K562 (cell line): ENCODE results near the gene DYSF. TPM values are rescaled to one million over a fixed set of nuclear protein-coding genes. Genes with fewer than 3 reads are reported as not detected.

Source experiments
- ATAC-seq: fragments of 200-7000 bp; cut with Tn5 transposase; 3 replicates; pipeline ENCODE4 v1.9.1; 2020; ENCODE audit warnings: moderate library complexity
- BruUV-seq: library from RNA; stranded (reverse); fragments of 400-500 nt; replicated peaks from 2 replicates; lab custom pipeline; 2021; lab: Mats Ljungman, UMichigan
- CTCF ChIA-PET: fragments of 300-600 bp; formaldehyde crosslinking; extraction: SDS; loops from one replicate; lab custom pipeline; 2021; ENCODE audit warnings: low intra/inter-chr PET ratio; lab: Yijun Ruan, JAX
- POLR2A ChIA-PET: fragments of 300-600, 350-650 bp; sonication (Branson Sonifier 250); formaldehyde crosslinking; extraction: SDS; loops from one replicate; lab custom pipeline; 2021; ENCODE audit warnings: antibody characterized with exemption, inconsistent platforms; lab: Yijun Ruan, JAX
- DNase-seq, 4 experiments: peaks; one replicate each; pipeline versions ENCODE4 v3.0.0 to v3.0.0-alpha.2; 2011 to 2018; ENCODE audit warnings: low spot score in 3 of 4, mixed read lengths in 3 of 4; ENCODE audit errors: extremely low read depth in 1 of 4
- FAIRE-seq: peaks from 2 replicates; lab custom pipeline; 2011; peaks lifted over from hg19 to GRCh38; lab: Jason Lieb, UNC
- H2AFZ ChIP-seq: 2 replicates; pipeline ENCODE4 v1.6.0; 2011; ENCODE audit warnings: low read depth, low read length, control low read depth, inconsistent platforms
- H3K27ac ChIP-seq: fragments of 200-600 bp; 3 replicates; pipeline ENCODE4 v1.8.0; 2011; ENCODE audit warnings: low read depth, mild to moderate bottlenecking, control low read depth, inconsistent platforms, low read length, moderate library complexity, mixed read lengths; ENCODE audit errors: extremely low read depth
- H3K27me3 ChIP-seq, 2 experiments: fragments of 300-600 bp in 1 of 2; 2 replicates in 1 of 2; 3 replicates in 1 of 2; pipeline versions ENCODE4 v1.6.0 to v1.8.0; 2011; ENCODE audit warnings: inconsistent platforms in 2 of 2, low read length in 2 of 2, mild to moderate bottlenecking in 1 of 2, mixed read lengths in 1 of 2, moderate library complexity in 1 of 2; ENCODE audit not compliant: control insufficient read depth in 2 of 2, insufficient read depth in 2 of 2
- H3K36me3 ChIP-seq: fragments of 300-600 bp; 3 replicates; pipeline ENCODE4 v1.8.0; 2011; ENCODE audit warnings: mild to moderate bottlenecking, low read length, inconsistent platforms; ENCODE audit not compliant: control insufficient read depth, insufficient read depth
- H3K4me1 ChIP-seq, 2 experiments: fragments of 200-600 bp in 1 of 2; replicated peaks in 1 of 2; 2 replicates in 1 of 2; 3 replicates in 1 of 2; pipeline versions ENCODE4 v1.5.1 to v1.8.0; 2011; ENCODE audit warnings: inconsistent platforms in 2 of 2, low read length in 2 of 2, mild to moderate bottlenecking in 1 of 2, mixed read lengths in 1 of 2, moderate library complexity in 1 of 2; ENCODE audit not compliant: control insufficient read depth in 2 of 2, insufficient read depth in 2 of 2
- H3K4me2 ChIP-seq: 2 replicates; pipeline ENCODE4 v1.6.1; 2011; ENCODE audit warnings: low read length, control low read depth, inconsistent platforms, mixed read lengths; ENCODE audit not compliant: insufficient read depth
- H3K4me3 ChIP-seq: fragments of 200-600 bp; sonication (generic), shearing (Covaris generic); 2 replicates; pipeline ENCODE4 v1.5.1; 2016; ENCODE audit warnings: control low read depth, inconsistent platforms
- H3K79me2 ChIP-seq: fragments of 200-600 bp; 3 replicates; pipeline ENCODE4 v1.8.0; 2011; ENCODE audit warnings: low read length, inconsistent platforms; ENCODE audit not compliant: control insufficient read depth, insufficient read depth
- H3K9ac ChIP-seq, 2 experiments: 2 replicates each; pipeline versions ENCODE4 v1.6.0 to v1.6.1; 2011; ENCODE audit warnings: low read depth in 2 of 2, low read length in 2 of 2, control low read depth in 1 of 2, inconsistent platforms in 1 of 2, mild to moderate bottlenecking in 1 of 2, mixed read lengths in 1 of 2; ENCODE audit not compliant: insufficient read depth in 1 of 2
- H3K9me1 ChIP-seq: one replicate; pipeline ENCODE4 v1.6.0; 2011; ENCODE audit warnings: inconsistent platforms, mild to moderate bottlenecking, low read length, moderate library complexity; ENCODE audit not compliant: control insufficient read depth, insufficient read depth
- H3K9me3 ChIP-seq: replicated peaks from 2 replicates; pipeline ENCODE4 v1.5.1; 2011; ENCODE audit warnings: low read depth, low read length, inconsistent platforms; ENCODE audit not compliant: control insufficient read depth, insufficient read depth
- H4K20me1 ChIP-seq: replicated peaks from 2 replicates; pipeline ENCODE4 v1.6.1; 2011; ENCODE audit warnings: low read length, inconsistent platforms, mixed read lengths; ENCODE audit not compliant: control insufficient read depth, insufficient read depth
- C11orf30 ChIP-seq: fragments of 450-650 bp; IDR thresholded peaks from 2 replicates; pipeline ENCODE4 v1.6.1; 2016; ENCODE audit warnings: low read depth, mild to moderate bottlenecking
- MAFF ChIP-seq: IDR thresholded peaks from 2 replicates; pipeline ENCODE4 v1.6.1; 2012; ENCODE audit warnings: low read length, improper control_type of control experiment
- MAFG ChIP-seq: fragments of 450-650 bp; conservative IDR thresholded peaks from 2 replicates; pipeline ENCODE4 v1.6.1; 2016; ENCODE audit warnings: missing genetic modification characterization, missing compliant biosample characterization
- MAFK ChIP-seq: IDR thresholded peaks from 2 replicates; pipeline ENCODE4 v1.6.1; 2011; ENCODE audit warnings: low read length, improper control_type of control experiment
- ZNF316 ChIP-seq: fragments of 450-650 bp; IDR thresholded peaks from 2 replicates; pipeline ENCODE4 v1.6.1; 2016
- ZNF707 ChIP-seq: fragments of 250-450 bp; sonication (Bioruptor Pico); conservative IDR thresholded peaks from 2 replicates; pipeline ENCODE4 v1.8.0; 2022; ENCODE audit warnings: inconsistent platforms, mild to moderate bottlenecking, moderate library complexity
- WGBS: fragments of 100-300 bp; shearing (Covaris generic); methylation state at CpG from one replicate; pipeline ENCODE4 v1.1.6; 2016; ENCODE audit warnings: low coverage, mixed read lengths; ENCODE audit not compliant: insufficient coverage; ENCODE audit errors: missing lambda C conversion rate; 5-methylcytosine and 5-hydroxymethylcytosine counted together
- in situ Hi-C: fragments of 300-500 bp; cut with MboI; formaldehyde crosslinking; loops from 4 replicates; pipeline ENCODE4 v1.15.0; 2018; ENCODE audit warnings: inconsistent platforms, mixed read lengths
- intact Hi-C: fragments of 100-400 bp; cut with micrococcal nuclease; formaldehyde crosslinking; loops from 2 replicates; pipeline ENCODE4 v1.14.2; 2022
- polyA plus RNA-seq, 8 experiments: library from polyadenylated mRNA; depleted of rRNA in 4 of 8; stranded (reverse) in 5 of 8; unstranded in 3 of 8; fragments of >200 nt; fragmentation: Nextera tagmentation in 2 of 8; fragmentation: Illumina TruSeq in 1 of 8; extraction: Ambion mirVana in 2 of 8; extraction: Trizol in 1 of 8; gene quantifications; 2 replicates each; pipeline versions ENCODE4 v1.2.1 to v1.2.3, GENCODE V29; 2011 to 2014; ENCODE audit warnings: inconsistent platforms in 1 of 8, missing spikeins in 1 of 8
- total RNA-seq, 7 experiments: library from RNA; depleted of rRNA in 6 of 7; stranded (reverse); fragments of >200 nt in 6 of 7; fragmentation: Illumina TruSeq in 2 of 7; extraction: Trizol in 2 of 7; gene quantifications; 2 replicates each; pipeline versions ENCODE4 v1.2.1 to v1.2.3, GENCODE V29; 2011 to 2021; ENCODE audit warnings: low replicate concordance in 1 of 7
- TF ChIP-seq, protein P1 (sequence below): fragments of 250-450 bp; sonication (Bioruptor Pico); IDR thresholded peaks from 2 replicates; pipeline ENCODE4 v1.8.0; 2021; ENCODE audit warnings: borderline replicate concordance, mild to moderate bottlenecking, moderate library complexity; ENCODE audit not compliant: poor library complexity, severe bottlenecking

Gene DYSF
- total and polyA plus RNA-seq, 9 of the 15 experiments (the other 6 are each of a cell fraction or from before 2014, with no cell fraction given), result 0.01 to 0.80 (median 0.29) TPM

DNA sequence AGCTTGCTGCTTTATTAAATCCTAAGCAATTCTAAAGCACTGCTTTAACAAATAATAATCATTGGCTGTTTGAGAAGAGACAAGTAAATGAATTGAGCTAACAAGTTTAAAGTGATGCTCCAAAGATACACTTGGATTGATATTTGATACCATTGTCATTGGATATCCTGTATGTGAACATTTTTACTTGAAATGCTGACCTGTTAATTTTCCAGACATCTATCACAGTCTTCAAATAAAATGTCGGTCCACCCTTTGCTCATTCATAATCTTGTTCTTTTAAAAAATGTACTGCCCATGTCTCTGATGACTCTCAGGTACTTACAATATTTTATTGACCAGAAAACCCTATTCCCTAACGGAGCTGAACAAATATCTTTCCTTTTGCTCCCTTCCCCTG, 202.1 kb downstream of the DYSF start:
- no peak overlapping the region for H3K9ac ChIP-seq
- no peak overlapping the region for H2AFZ ChIP-seq
- WGBS, result 0% methylated on average over 2 of the region's 2 CpGs
- H3K4me3 ChIP-seq, result no peak overlapping the region
- POLR2A ChIA-PET, result interaction anchor here (0.6 to 1.1 kb wide), 2 partner anchors 12 to 16 kb away, joined by 3 to 4 read pairs; no protein-coding TSS in a partner anchor
- no peak for ATAC-seq
- in situ Hi-C loops, result no loop called here
- CTCF ChIA-PET, result no interaction called here
- H3K27me3 ChIP-seq, result no peaks in the 10 kb centered on the region
- no peak for FAIRE-seq
- no peaks in the 10 kb centered on the region for H3K9me1 ChIP-seq
- no peak overlapping the region for H3K4me2 ChIP-seq
- H3K9me3 ChIP-seq, result peaks cover 1% of the 10 kb centered on the region; the same call in 1 of the 2 replicates
- no TSS peak for BruUV-seq
- intact Hi-C loops, result no loop called here
- H3K79me2 ChIP-seq, result no peaks in the 10 kb centered on the region
- no peaks in the 10 kb centered on the region for H3K36me3 ChIP-seq
- no peak for DNase-seq
- peak; percentile 24; the same call in 1 of the 2 replicates for TF ChIP-seq MAFF
- TF ChIP-seq MAFK, result peak; percentile 10; the same call in 1 of the 2 replicates
- TF ChIP-seq ZNF316, result peak; percentile 59
- no peak for TF ChIP-seq ZNF707
- 0 out of 2 replicates have a peak, but pooled peaks have one; percentile 28 for TF ChIP-seq C11orf30
- TF ChIP-seq, protein P1, sequence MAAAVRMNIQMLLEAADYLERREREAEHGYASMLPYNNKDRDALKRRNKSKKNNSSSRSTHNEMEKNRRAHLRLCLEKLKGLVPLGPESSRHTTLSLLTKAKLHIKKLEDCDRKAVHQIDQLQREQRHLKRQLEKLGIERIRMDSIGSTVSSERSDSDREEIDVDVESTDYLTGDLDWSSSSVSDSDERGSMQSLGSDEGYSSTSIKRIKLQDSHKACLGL (CRISPR knock-in tag), result no peak
- peak; percentile 46 for TF ChIP-seq MAFG
- H3K27ac ChIP-seq, result no peak overlapping the region
- no peaks in the 10 kb centered on the region for H4K20me1 ChIP-seq
- H3K4me1 ChIP-seq, result no peaks in the 10 kb centered on the region
